Daoy (cell line): ENCODE results near the gene IGIP. TPM values are rescaled to one million over a fixed set of nuclear protein-coding genes. Genes with fewer than 3 reads are reported as not detected.
A peak's percentile ranks its signal among the peaks of the same experiment; 100 is the strongest.

Experiments
- DNase-seq: peaks from one replicate; pipeline ENCODE4 v3.0.0-alpha.2; 2015; ENCODE audit warnings: low read depth
- total RNA-seq: library from RNA; depleted of rRNA; stranded (reverse); fragments of >200 nt; shearing (Covaris generic); gene quantifications from 2 replicates; pipeline ENCODE4 v1.2.3, GENCODE V29; 2014

Gene IGIP
- total RNA-seq, 1 experiment from 2014 or later = 1.8 TPM

DNA sequence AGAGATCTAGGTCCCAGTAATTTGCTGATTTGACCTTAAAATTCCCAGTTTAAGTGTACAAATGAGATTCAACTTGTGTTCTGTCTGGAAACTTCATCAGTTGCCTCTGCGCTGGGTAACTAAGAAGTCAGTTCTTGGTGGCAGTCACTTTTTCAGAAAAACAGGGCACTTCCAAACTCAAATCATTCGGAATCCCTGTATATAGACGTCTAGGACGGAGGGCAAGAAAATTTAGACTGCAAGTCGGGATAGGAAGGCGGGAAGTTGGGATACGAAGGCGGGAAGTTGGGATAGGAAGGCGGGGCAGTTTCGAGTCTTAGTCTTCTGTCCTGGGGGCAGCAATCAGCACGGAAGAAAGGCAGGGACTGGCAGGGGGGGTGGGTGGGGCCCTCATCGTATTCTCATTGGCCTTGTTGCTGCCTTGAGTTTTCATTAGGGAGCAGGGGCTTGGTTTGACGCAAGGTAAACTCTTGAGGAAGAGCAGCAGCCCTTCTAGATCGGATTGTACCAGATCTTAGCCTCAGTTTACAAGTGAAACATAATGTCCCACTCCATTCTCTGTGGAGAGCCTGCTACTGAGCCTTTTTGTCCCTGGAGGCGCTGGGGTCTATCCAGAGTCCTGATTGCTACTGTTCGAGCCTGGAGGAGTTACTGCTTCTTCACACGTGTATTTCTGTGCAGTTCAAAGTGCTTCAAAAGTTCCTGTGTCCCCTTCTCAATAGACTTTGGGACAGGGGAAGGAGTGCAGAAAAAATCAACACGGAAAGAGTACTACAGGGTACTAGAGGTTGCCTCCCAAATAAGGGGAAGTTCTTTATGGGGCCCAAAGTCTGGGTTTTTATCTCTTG lies 14.5 kb upstream of the IGIP start:
- DNase-seq = no peak

DNA sequence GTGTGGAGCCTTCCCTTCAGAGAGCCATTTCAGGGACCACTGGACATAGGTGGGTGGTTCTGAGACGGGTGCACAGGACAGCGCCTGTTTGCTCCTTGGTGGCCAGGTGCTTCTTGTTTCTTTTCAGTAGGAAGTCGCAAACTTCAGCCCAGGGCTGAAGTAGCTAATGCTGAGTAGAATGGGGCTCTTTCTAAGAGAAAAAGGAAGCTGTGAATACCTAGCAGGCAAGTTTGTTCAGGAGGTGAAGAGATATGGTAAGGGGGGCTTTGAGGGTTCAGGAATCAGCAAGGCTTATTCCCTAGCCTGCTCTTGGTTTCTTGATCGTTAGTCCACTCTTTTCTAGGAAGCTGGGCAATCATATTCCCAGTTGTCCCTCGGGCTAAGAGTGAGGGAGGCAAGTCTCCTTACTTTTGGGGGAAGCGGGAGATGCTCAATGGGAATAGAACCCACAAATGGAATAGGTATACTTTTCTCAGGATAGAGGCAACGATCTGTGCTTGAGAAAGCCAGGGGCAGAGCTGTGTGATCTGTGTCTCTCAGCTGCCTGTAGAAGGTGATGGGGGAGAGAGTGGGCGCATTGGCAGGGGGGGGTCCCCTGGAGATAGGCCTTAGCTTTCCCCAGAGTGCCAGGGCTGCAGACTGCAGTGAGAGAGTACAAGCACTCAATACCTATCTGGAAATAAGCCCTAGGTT lies 13.7 kb upstream of the IGIP start:
- no peak for DNase-seq

DNA sequence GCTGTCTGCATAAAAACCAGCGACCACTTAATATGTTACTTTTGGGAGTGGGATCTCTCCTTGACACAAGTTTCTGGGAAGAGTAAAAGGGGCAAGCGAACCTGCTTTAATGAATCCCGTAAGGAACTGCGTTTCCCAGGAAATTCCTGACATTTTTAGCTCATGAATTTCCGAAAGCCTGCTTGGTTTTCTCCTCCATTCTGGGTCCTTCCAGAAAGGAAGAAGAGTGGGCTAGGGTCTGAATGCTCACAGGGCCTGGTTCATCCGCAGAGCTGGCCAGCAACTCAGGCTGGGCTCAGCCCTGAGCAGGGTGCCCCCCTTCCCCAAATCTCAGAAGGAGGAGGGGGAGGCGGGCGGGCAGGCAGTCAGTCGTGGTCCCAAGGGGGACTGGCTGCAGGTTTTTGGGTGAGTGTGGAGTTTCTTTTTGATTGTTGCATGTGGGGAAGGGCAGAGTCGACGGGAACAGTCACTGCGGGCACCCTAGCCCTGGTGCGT lies 13.0 kb upstream of the IGIP start:
- peak; percentile 25 for DNase-seq

DNA sequence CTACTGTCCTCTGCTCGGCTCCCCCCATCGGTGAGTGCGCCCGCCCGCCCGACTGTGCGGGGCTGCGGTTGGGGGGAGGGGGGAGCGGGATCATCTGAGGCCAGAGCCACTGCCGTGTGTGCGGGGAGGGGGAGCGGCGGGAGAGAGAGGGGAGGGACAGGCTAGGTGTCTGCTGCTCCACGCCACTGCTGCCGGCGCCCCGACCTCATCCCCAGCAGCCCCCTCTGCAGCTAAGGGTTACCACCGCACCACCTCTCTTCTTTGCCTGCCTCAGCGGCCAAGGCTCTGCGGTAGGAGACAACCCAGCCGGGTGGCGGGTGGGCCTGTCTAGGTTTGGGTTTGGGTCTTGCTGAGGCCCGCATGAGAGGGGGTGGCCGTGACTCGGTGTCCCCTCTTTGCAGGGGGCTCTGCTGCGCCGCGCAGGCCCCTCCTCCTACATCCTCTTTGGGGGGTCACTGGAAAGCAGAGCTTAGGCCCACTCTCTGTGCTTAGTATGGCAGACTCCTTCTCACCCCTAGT lies 12.5 kb upstream of the IGIP start:
- no peak for DNase-seq

DNA sequence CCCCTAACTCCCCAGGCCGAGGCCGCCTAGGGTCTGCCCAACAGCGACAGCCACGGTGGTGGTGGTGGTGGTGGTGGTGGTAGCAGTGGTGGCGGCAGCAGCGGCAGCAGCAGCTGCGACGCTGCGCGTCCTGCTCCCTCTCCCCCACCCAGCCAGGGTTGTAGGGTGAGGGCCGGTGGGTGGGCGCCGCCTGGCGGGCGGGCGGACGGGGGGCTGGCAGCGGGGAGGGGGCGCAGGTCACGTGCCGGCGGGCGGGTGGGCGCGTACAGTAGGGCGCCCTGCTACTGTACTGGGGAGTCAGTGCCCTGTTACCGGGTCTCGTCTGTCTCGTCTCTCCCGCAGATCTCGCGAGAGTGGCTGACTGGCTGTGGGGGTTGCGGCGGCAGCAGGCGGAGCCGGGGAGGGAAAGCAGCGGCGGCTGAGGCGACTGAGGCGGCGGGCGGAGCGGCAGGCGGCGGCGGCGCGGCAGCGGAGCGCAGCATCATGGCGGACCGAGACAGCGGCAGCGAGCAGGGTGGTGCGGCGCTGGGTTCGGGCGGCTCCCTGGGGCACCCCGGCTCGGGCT lies 12.0 kb upstream of the IGIP start, which contains the start of gene PURA:
Gene PURA, plus strand, starts transcription at position 411 of the 565 bp plus-strand sequence. Its CDS starts 73 bp downstream, at position 484.
- DNase-seq = peak; percentile 98

DNA sequence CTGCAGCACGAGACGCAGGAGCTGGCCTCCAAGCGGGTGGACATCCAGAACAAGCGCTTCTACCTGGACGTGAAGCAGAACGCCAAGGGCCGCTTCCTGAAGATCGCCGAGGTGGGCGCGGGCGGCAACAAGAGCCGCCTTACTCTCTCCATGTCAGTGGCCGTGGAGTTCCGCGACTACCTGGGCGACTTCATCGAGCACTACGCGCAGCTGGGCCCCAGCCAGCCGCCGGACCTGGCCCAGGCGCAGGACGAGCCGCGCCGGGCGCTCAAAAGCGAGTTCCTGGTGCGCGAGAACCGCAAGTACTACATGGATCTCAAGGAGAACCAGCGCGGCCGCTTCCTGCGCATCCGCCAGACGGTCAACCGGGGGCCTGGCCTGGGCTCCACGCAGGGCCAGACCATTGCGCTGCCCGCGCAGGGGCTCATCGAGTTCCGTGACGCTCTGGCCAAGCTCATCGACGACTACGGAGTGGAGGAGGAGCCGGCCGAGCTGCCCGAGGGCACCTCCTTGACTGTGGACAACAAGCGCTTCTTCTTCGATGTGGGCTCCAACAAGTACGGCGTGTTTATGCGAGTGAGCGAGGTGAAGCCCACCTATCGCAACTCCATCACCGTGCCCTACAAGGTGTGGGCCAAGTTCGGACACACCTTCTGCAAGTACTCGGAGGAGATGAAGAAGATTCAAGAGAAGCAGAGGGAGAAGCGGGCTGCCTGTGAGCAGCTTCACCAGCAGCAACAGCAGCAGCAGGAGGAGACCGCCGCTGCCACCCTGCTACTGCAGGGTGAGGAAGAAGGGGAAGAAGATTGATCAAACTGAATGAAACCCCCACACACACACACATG lies 11.2 kb upstream of the IGIP start:
- DNase-seq = peak; percentile 65

DNA sequence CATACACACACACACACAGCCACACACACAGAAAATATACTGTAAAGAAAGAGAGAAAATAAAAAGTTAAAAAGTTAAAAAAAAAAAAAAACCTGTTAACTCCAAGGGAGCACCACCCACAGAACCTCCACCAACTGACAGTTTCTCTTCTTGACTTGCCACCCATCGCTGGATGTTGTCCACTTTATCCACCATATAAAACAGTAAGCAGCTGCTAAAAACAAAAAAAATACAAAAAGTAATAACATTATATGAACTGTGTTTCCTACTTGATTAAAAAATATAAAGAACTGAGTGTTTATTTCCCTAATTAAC lies 10.6 kb upstream of the IGIP start:
- DNase-seq = no peak

DNA sequence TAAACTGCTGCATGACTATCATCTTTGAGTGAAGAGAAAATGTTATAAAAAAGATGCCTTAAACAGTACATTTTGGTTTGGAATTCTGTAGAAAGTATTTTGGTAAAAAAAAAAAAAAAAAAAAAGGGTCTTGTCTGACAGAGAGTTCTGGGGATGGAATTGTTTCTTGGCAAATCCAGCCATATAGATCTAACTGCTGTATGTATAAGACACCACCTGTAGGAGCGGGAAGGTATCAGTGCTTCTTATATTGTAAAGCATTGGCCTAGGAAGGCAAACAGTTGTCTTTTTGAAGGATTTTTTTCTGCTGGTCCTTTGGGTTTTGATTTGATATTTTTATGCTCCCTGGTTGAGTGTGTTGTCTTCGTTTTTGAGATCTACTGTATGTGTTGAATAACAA lies 9.0 kb upstream of the IGIP start:
- DNase-seq = no peak

DNA sequence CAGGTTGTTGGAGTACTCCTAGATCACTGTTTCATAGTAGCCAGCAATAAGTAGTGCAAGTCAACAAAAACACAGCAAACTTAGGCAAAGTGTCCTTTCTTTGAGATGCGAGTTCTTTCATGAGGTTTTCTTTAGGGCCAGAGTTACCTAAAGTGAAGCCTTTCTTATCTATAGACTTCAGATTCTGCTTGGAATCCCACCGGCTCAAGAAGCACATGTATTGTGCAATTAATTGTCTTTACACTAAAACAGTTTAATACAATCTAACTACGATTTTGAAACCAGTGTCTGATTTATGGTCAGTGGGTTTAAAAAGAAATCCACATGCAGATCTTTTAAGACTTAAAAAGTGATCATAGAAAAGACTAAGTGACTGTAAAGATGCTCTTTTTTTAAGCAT lies 8.2 kb upstream of the IGIP start:
- no peak for DNase-seq

DNA sequence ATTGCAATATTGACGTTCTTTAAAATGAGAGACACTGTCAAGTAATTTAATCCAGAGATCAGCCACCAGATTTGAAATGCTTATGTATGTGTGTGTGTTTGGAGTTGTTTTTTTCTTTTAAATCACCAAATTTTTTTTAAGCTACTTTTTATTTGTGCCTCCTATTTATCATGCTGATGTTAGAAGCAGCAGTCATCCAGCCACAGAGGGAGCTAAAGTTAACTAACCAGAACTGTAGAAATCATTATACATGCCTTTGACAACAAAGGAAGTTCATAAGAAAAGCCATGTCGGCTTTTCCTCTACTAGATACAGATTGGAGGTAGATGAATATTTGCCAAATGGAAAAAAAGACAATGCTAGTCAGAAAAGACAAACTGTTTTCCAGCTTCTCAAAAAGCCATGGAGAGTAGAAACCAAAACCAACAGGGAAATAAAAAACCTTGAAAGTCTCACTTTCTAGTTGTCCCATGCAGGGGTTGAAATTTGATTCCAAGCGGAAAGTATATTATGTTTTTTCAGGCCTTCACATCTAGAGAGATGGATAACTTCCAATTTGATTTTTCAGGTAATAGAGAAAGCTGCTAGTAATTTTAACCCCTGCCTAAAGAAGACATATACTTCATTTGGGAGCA lies 7.3 kb upstream of the IGIP start:
- DNase-seq = no peak

DNA sequence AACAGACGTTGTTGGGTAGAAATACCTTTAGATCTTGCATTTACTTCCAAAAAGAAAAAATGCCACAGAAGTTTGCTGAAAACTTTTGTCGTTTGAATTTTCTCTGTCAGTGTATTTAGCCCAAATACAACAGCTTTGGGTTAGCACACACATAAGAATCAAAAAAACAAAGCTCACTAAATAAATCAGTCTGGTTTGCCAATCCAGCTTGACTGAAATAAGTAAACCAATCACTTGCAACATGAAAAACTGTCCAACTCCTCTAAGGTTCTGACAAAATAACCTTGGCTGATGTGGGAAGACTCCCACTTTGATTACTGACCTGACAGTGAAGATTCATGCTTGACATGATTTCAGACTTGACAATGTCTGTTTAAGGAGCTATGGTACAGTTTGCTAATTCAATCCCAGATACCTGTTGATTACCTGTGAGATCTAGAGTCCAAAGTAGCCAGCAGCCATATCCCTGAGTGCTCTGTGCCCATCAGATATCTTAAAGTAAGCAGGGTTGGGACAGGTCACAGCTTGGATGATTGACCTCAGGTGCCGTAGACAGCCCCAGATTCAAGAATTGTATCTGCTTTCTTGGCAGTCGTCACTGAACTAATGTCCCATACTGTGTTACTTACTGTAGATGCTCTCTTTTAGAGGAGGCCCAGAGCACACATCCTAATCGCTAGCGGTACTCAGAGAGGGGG lies 727 bp downstream of the IGIP start:
- DNase-seq = no peak

DNA sequence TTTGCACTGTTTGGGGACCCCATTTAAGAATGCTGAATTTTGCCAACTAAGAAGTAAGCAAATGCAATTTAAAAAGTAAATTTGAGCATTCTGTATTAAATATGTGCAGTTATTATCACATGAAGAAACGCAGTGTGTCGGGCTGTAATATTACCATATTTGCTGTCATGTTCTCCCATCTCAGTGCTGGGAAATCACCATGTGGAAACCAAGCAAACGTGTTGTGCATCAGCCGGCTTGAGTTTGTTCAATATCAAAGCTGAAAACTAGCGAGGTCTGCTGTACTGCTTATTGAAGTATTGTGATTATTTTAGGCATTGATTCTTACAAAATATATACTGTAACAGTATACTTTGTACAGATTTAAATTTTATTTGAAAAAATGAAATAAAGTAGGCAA lies 2.6 kb downstream of the IGIP start:
- no peak for DNase-seq

DNA sequence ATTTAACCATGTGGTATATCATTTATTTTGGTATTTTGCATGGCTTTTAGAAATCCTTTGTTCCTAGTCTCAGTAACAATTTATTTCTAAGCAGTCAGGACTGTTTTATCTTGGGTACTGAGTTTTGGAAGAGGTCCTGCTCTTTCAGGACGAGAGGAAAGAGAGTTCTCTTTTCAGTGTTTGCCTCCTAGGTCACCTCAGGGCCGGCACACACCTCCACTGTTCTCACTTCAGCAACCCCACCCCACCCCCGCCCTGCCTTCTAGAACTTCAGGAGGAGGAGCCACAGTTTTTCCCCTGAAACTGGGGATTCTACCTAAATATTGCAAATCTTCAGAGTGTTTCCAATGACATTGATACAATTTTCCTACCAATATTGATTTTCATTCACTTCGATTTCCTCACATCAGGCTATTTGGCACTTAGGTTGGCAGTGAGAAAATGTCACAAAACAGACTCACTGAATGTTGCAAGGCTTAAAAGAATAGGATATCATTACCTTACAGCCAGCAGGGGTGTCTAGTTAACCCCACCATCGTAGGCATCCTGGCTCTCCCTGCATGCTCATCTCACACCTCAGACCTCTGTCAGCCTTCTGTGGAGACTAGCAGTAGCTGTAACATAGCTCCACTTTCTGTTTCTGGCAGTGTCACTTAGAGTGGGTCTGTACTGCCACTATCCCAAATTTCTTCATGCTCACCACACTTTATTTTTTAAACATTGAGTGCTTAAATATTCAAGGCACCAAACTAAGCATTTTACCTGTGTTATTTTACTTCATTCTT lies 5.4 kb downstream of the IGIP start:
- no peak for DNase-seq

DNA sequence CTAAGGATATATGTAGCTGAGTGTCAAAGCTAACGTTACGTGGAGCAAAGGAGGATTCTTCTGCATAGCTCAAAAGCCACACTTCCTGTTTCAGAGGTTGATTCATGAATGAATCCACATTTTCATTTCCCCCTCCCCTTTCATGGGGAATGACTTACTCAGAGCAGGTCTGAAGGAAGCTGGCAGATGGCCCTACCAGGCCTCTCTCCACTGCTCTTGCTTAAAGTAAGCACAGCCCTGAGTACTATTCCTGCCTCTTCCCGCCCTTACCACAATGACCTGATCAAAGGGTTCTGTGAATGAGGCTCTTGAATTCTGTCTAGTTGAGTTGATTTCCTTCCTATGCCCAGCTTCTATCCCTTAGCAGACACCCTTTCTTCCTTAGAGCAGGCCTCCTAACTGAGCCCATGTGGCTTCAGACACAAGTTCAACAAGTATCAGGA lies 6.3 kb downstream of the IGIP start:
- peak; percentile 92 for DNase-seq

DNA sequence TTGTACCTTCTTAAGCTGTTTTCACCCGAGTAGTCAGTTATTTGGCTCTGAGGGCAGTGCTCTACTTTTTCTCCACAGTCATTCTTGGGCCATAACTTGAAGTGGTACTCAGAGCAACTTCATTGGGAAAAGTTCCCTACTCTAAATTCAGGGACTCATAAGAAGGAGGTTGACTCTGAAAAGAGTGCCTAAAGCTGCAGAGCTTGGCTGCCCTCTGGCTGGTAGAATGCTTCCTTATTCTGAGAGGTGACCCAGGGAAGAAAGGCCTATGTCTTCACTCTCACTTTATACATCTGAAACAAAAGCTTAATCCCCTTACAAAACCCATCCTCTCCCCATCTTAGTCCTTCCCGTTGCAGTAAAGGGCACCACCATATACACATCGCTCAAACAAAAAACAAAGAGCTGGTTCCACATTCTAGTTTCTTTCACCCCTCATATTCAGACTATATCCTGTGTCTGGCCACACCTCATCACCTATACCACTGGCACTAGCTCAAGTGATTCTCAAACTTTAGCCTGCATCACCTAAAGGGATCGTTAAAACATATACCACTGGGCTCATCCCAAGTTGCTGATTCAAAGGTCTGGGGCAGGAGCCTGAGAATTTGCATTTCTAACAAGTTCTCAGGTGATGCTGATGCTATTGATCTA lies 7.9 kb downstream of the IGIP start:
- DNase-seq = no peak

DNA sequence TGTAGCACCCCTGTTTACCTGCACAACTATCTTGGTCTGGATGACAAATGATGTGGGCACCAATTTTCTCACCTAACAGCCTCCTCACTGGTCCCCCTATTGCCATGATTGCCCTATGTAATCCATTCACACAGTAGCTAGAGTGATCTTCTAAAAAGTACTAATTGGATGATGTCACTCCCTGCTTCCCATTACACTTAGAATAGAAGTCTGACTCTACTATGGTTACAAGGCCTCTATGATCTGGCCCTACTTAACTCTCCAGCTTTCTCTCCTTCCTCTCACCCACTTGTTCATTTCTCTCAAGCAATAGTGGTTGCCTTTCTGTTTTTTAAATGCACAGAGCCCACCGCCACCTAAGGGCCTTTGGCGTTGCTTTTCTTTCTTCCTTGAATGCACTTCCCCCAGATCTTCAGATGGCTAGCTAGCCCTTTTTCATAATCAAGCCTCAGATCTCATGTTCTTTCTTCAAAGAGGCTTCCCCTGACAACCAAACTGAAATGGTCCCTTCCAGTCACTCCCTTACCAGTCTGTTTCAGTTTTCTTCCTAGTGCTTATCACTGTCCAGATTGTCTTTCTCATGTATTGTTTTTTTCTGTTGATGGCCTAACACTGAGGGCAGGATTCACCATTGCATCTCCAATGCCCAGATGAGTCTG lies 8.7 kb downstream of the IGIP start:
- no peak for DNase-seq

DNA sequence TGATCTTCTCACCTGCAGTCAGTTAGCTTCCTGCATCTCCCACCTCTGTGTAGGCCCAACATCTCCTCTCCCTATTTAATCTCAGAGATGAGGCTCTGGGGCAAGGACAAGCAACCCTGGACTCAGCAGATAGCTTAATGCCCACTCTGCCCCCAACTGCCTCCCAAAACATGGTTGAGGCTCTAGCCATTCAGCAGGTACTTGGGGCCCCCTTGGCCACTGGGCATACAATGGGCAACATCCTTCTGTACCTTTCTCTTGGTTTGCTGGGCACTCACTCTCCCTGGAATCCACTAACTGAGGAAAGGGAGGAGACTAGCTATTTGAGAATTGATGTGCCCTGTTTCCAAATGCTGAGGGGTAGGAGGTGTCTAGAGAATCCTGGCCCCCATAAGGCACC lies 9.4 kb downstream of the IGIP start:
- no peak for DNase-seq

DNA sequence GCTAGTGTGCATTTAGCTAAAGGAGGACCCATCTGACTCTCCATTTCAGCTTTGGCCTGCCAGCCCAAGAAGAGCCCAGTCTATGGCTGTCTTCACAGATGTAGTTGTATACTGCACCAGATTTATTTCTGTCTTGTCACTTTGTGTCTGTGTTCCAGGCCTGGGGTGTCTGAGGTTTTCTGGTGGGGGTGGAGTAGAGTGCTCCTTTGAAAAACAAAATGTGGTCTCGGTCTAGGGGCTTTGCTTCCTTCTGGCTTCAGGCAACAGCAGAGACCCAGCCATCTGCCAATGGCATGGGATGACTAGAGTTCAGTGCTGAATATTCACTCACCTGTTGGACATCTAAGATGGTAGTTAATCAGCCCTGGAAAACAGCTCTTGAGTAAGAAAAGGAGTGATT lies 10.9 kb downstream of the IGIP start:
- no peak for DNase-seq

DNA sequence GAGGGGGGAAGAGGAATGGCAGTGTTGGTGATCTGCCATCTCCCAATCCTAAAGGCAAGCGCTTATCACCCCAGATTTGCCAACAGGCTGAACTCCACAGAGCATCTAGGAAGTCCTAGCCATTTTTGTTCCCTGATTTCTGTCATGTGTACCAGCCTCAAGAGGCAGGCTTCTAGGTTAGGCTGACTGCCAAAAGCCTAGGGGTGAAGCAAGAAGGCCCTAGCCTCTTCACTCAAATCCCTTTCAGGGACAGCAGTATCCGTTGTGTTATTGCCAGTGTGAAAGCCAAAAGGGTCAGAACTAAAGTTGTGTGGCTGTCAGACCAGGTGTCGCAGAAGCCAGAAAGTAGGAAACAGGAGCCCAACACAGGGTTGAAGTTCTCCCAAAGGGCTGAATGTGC lies 14.7 kb downstream of the IGIP start:
- no peak for DNase-seq
